ENCODE data around the gene ETV1. TPM values are rescaled to one million over a fixed set of nuclear protein-coding genes. Genes with fewer than 3 reads are reported as not detected.

The ETV1 gene
- total RNA-seq, 1 experiment from 2014 or later, result 23.3 TPM

GRCh38 chr7:13920053-13920697 lies 69.3 kb downstream of the ETV1 start:
- ChIA-PET CTCF (no interaction called here), POLR2A (interaction anchor here (0.8 kb wide), 1 partner anchor 140 kb away, joined by 3 read pairs; no protein-coding TSS in a partner anchor), RAD21 (ENCODE audit: low non-redundant PET in 1 of 2, low total read pairs in 2 of 2, uncharacterized antibody in 2 of 2, unreplicated experiment in 2 of 2) (interaction anchor here (0.6 to 1.3 kb wide), 2 partner anchors 20 to 61 kb away, joined by 3 read pairs; no protein-coding TSS in a partner anchor)
- peak overlapping the region; percentile 34 for H2AFZ ChIP-seq (ENCODE audit: low read depth, low read length, poor library complexity, severe bottlenecking)
- H3K4me3 ChIP-seq (replicated peaks in 1 of 2; ENCODE audit: low read depth in 1 of 2, low read length in 2 of 2), result peak overlapping the region in 1 of 2 experiments; percentile 41; a peak in 2 of 4 replicates
- H4K20me1 ChIP-seq (ENCODE audit: insufficient read depth), result no peaks in the 10 kb centered on the region
- H3K4me2 ChIP-seq (ENCODE audit: low read length), result peak overlapping the region; percentile 62
- H3K27ac ChIP-seq (ENCODE audit: low read depth, low read length), result peak overlapping the region; percentile 69
- peak; percentile 96 for ATAC-seq
- peak overlapping the region; percentile 19 for H3K9ac ChIP-seq (ENCODE audit: low read length)
- H3K9me2 ChIP-seq (ENCODE audit: insufficient read depth), result no peaks in the 10 kb centered on the region
- no peaks in the 10 kb centered on the region for H3K36me3 ChIP-seq (ENCODE audit: control insufficient read depth in 1 of 2, insufficient read depth in 2 of 2, low read length in 2 of 2)
- intact Hi-C loops (cut with micrococcal nuclease), result no loop called here
- peak; percentile 96 for DNase-seq (ENCODE audit: low read depth, low spot score)
- no peaks in the 10 kb centered on the region for H3K27me3 ChIP-seq (ENCODE audit: insufficient read depth, low read length)
- no peaks in the 10 kb centered on the region for H3K79me2 ChIP-seq (ENCODE audit: insufficient read depth, low read length)
- H3K9me3 ChIP-seq (ENCODE audit: control insufficient read depth in 1 of 2, insufficient read depth in 1 of 2, low read depth in 1 of 2, low read length in 2 of 2), result no peaks in the 10 kb centered on the region
- H3K4me1 ChIP-seq (ENCODE audit: control insufficient read depth in 1 of 2, insufficient read depth in 2 of 2, low read length in 2 of 2), result peaks cover 22 to 24% of the 10 kb centered on the region in 2 experiments
- no TSS peak for BruUV-seq (replicated peaks)
- TF ChIP-seq EZH2 (IDR thresholded peaks at IDR 0.05) (no peak), EZH2phosphoT487 (IDR thresholded peaks at IDR 0.05; ENCODE audit: borderline replicate concordance) (no peak), EGR1 (IDR thresholded peaks at IDR 0.05; ENCODE audit: low read depth) (no peak), ZNF274 (IDR thresholded peaks at IDR 0.05; ENCODE audit: low read depth, low read length) (no peak), SRF (IDR thresholded peaks at IDR 0.05; ENCODE audit: low read depth) (no peak), MAX (IDR thresholded peaks at IDR 0.05) (no peak), FOSL1 (IDR thresholded peaks at IDR 0.05; ENCODE audit: low read depth) (peak; percentile 60; the same call in 1 of the 2 replicates), TCF7L2 (IDR thresholded peaks at IDR 0.05; ENCODE audit: borderline replicate concordance, extremely low read depth, insufficient read depth, insufficient read length) (peak; percentile 59), REST (IDR thresholded peaks at IDR 0.05; ENCODE audit: low read depth) (no peak), CBX3 (IDR thresholded peaks at IDR 0.05; ENCODE audit: low read depth) (peak; percentile 93), JUND (IDR thresholded peaks at IDR 0.05) (peak; percentile 59; the same call in 1 of the 2 replicates), YY1 (IDR thresholded peaks at IDR 0.05; ENCODE audit: extremely low read depth, insufficient replicate concordance, low read depth, low read length) (peak; percentile 81), CEBPB (IDR thresholded peaks at IDR 0.05; ENCODE audit: low read depth) (no peak; the same call in 1 of the 2 replicates), CTCF (IDR thresholded peaks at IDR 0.05 in 2 of 3, conservative IDR thresholded peaks at IDR 0.05 in 1 of 3; ENCODE audit: borderline replicate concordance in 1 of 3, insufficient read depth in 1 of 3, low read depth in 2 of 3, low read length in 2 of 3) (no peak), RAD21 (IDR thresholded peaks at IDR 0.05; ENCODE audit: low read depth) (no peak; the same call in 1 of the 2 replicates), SIN3A (IDR thresholded peaks at IDR 0.05; ENCODE audit: low read depth) (peak; percentile 26; the same call in 1 of the 2 replicates), POLR2A (IDR thresholded peaks at IDR 0.05; ENCODE audit: borderline replicate concordance, extremely low read depth, insufficient read depth, insufficient read length) (no peak), ATF3 (IDR thresholded peaks at IDR 0.05) (no peak), ELF1 (IDR thresholded peaks at IDR 0.05; ENCODE audit: borderline replicate concordance, low read depth) (no peak; the same call in 1 of the 2 replicates), ZFX (IDR thresholded peaks at IDR 0.05) (no peak)
